NCI-H2107 treated with DMSO at 0.1 percent for 48 hours (cell line): ENCODE data around the gene PARVB.

Experiments used
- DNase-seq: peaks from one replicate; lab custom pipeline; 2025; ENCODE audit not compliant: unreplicated experiment; lab: John Stamatoyannopoulos, UW

The PARVB gene

GRCh38 chr22:44179989-44180705, 156.0 kb downstream of the PARVB start:
- DNase-seq = no peak

- no peak for DNase-seq
These were observed 156.6 kb downstream of the PARVB start, which contains the start of gene PARVG for GRCh38 chr22:44180706-44181032. PARVG (plus strand) TSS chr22:44180925; CDS start chr22:44183330, 2,405 bp downstream.

DNA sequence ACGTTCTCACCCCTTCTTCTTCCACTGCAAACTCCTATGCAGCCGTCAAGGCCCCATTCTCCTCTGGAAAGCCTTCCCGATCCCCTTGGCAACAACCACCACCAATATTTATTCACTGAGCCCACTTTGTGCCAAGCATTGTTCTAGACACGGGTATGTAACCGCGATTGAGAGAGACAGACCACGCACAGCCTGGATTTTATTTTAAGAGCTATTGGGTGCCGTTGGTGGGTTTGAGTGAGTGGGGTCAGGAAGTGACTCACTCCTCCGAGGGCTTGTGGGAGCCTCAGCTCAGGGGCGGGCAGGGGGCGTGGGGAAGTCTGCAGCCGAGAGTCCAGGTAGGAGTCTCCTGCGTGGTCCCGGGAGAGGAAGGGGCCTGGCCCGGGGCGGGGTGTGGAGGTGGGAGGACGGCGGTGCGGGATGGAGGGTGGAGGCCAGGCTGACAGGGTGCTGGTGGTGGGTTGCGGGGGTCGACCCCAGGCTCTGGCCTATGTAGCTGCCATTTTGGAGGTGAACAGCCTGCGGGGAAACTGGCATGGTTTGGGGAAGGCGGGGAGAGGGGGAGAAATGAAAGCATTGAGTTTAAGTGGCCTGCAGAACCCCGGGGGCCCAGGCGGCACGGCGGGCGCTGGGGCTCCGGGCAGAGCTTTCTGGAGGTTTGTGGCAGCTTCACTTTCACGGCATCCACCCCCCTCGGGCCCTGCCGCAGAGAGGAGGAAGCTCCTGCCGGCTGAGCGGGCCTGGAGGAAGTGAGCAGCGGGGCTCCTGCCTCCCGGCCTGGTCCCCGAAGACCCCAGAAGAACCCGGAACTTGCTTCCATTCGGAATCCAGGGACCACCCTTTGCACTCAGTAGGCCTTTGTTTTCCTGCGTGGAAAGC, 157.2 kb downstream of the PARVB start:
- no peak for DNase-seq

DNA sequence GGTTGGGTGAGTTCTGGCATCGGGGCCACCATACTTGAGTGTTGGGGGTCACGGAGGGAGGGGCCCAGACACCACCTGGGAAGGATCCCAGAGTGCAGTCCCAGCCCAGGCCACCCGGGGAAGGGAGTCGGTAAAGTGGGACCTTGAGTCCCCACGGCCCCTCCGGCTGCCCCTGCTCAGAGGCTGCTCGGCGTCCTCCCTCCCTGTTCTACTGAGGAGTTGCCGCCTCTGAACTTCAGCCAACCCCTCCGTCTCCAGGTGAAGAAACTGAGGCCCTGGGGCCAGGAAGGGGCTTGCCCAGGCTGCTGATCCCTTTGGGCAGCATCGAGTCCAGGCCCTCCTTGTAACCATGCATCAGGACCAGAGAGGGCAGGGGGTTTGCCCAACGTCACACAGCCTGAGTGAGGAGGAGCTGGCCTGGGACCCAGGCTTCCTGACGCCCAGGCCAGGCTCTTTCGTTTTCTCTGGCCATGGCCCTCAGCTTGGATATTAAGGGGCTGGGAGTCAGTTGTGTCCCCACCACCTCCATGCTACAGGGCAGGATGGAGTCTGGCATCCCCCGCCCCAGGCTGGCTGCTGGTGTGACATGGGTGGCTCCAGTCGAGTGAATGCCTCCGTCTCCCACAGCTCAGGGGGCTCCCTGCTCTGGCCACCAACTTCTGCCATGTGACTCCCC, 157.9 kb downstream of the PARVB start:
- no peak for DNase-seq

DNA sequence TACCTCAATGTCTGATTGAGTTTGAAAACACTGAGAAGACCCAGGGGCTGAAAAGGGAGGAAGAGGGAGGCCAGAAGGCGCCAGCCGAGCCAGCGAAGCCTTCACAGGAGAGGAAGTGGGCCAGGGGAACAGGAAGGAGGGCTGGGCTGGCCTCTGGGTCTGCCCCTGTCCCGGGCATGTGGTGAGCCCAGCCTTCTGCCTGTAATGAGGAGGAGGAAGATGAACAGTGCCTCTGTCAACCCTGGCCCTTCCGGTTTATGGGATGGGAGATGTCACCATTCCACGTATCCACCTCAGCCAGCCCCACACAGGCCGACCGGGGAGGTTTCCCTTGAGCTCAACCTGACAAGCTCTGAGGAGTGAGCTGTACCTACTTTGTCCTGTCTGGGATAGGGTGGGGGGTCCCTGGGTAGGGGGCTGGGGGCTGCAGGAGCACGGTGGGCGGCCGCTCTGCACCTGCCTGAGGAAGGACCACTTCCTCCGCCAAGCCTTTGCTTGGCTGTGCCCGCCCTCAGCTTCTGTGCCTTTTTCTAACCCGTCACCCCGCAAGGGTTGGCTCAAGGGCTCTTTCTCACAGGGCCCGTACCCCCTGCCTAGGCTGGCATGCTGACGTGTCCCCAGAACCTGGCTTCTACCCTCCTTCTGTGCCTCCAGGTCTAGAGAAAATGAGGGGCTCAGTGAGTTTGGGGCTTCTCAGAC, 158.6 kb downstream of the PARVB start:
- no peak for DNase-seq

DNA sequence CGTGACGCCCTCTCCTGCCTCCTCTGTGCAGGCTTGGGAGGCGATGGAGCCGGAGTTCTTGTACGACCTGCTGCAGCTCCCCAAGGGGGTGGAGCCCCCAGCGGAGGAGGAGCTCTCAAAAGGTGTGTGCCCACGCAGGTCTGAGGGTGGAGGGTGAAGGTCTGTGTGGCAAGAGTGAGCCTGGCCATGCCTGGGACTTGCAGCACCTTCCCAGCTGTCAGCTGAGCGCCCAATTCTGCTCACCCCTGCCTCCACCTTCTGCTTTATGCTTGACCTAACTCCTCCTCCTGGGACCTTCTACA, 159.1 kb downstream of the PARVB start:
- no peak for DNase-seq

GRCh38 chr22:44184006-44184405, 159.9 kb downstream of the PARVB start:
- no peak for DNase-seq

GRCh38 chr22:44185237-44186120, 161.4 kb downstream of the PARVB start:
- no peak for DNase-seq

- no peak for DNase-seq
These were observed 162.0 kb downstream of the PARVB start for GRCh38 chr22:44186121-44186510.

DNA sequence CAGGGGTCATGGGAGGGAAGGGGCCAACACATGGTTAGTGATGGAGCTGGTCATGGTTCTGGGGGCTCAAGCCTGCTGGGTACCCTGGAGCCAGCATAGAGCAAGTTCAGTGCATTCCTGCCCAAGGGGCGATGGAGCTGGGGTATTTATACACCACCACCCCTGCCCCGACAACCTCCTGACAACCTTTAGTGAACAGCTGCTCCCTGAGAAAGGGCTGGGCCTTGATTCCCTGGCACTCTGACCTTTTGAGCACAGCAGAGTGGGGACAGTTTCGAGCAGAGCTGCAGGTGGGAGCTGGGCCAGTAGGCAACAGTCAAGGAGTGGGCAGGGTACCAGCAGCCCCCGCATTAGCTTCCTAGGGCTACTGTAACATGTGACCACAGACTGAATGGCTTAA, 162.6 kb downstream of the PARVB start:
- no peak for DNase-seq

GRCh38 chr22:44187652-44188230, 163.6 kb downstream of the PARVB start:
- no peak for DNase-seq

DNA sequence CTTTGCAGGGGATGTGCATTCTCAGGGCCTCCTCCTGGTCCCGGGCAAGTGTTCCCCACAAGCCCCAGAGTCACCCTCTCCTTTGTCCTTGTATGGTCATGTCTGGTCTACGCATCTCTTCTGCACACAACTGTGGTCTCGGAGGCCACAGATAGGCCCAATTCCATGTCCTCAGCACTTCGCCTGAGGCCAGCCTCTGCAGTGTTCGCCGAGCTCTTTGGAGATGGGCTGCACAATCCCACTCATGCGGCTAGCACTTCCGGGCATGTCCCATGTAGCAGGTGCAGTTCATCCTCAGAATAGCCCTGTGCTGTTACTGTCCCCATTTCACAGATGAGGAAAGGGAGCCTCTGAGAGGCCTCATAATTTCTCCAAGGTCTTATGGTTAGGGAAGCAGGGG, 164.2 kb downstream of the PARVB start:
- no peak for DNase-seq

- no peak for DNase-seq
These were observed 165.0 kb downstream of the PARVB start for GRCh38 chr22:44188986-44189630.

DNA sequence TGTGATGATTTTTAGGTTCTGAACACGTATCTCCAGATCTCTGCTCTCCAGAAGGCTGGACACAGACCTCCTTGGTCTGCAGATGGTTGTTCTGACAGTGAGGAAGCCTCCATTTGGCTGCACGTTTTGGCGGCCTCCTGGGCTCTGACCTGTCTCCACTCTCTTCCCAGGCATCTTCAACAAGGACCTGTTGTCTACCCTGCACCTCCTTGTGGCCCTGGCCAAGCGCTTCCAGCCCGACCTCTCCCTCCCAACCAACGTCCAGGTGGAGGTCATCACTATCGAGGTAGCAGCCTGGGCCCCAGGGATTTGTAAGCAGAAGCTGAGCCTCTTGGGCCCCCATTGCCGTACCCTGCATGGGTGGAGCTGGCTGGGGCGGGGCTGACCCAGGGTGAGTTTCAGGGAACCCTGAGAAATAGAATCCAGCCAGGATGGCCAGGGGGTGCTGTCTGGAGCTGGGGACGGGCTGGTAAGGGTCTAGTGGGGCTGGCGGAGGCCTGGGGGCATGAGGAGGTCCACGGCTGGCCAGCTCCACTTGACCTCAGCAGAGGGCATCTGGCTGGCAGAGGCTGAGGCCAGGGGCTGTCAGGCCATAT, 166.4 kb downstream of the PARVB start:
- DNase-seq = no peak

- no peak for DNase-seq
These were observed 166.9 kb downstream of the PARVB start for GRCh38 chr22:44191036-44191454.

- no peak for DNase-seq
These were observed 168.2 kb downstream of the PARVB start for GRCh38 chr22:44192098-44192815.

DNA sequence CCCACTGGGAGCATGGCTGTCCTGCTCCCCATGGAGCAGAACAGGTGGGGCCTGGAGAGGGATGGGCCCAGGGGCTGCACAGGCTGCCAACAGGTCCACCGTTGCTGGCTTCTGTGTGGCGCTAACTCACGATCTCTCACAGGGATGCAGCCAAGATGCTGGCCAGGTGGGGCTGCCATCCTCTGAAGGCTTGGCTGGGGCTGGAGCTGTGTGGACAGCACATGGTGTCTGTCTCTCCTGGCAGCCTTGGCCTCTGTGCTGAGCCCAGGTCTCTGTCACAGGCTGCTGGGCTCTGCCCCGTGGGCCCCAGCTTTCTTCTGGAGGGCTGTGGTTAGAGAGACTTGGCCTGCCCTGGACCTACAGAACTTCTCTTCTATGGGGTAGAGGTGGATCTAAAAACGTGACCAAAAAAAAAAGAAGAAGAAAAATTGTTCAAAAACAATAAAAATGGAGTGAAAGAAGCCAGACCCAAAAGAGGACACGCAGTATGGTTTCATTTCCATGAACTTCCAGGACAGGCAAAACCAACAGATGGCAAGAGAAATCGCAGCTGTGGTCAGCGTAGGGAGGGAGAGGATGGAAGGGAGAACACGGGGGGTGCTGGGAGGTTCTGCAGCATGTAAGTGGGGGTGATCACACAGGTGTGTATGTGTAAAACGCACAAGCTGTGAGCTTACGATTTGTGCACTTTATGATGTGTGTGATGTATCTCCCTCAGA, 168.9 kb downstream of the PARVB start:
- DNase-seq = no peak

- no peak for DNase-seq
These were observed 169.4 kb downstream of the PARVB start for GRCh38 chr22:44193535-44193891.
